NT2/D1 (cell line): ENCODE results near the gene DOK3.

Experiments
- SUZ12 ChIP-seq: IDR thresholded peaks from 2 replicates; pipeline ENCODE4 v1.6.1; 2011; ENCODE audit not compliant: insufficient read length, insufficient read depth; ENCODE audit errors: extremely low read depth
- YY1 ChIP-seq: IDR thresholded peaks from 2 replicates; pipeline ENCODE4 v1.6.1; 2011; ENCODE audit not compliant: insufficient read length, insufficient read depth

DNA sequence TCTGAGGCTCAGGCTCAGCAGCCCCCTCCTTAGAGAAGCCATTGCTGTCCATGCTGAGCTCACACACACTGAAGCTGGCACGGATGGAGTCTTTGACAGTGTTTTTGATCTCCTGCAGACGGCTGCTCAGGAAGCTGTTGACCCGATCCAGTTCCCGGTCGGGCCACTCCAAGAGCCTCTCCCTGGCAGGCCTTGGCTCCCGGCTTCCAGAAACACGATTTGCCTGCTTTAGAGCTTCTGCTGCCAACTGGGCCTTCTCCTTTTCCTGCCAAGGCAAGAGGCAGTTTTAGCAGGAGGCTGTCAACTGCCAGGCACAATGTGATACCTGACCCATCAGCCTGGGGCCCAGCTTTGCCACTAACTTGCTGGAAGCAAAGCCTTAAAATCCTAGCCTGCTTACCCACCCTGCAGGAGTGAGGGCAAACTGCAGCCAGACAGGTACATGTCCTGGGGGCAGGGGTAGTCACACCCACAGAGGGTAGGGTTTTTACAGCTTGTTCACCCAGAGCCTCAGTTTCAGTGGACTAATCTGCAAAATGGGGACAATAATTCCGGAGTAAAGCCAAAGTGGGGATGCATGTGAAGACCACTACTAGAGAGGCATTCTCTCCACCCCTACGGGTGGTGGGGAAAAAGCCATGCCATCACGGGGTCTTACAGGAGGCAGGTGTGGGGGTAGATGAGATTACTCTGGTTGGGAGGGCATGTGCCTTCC is 15.5 kb upstream of the DOK3 start:
- no peak for TF ChIP-seq YY1
- no peak for TF ChIP-seq SUZ12
